HG02678 (cell line): ENCODE measurements around the gene PELI2.

ENCODE experiments used
- ATAC-seq: cut with Tn5 transposase; IDR thresholded peaks from one replicate; pipeline ENCODE4 v1.9.1; 2021; ENCODE audit warnings: mild to moderate bottlenecking, moderate library complexity; ENCODE audit not compliant: unreplicated experiment

Gene PELI2

GRCh38 chr14:56170877-56171422 lies 52.7 kb downstream of the PELI2 start:
- no peak for ATAC-seq

GRCh38 chr14:56172074-56172473 lies 53.9 kb downstream of the PELI2 start:
- no peak for ATAC-seq

GRCh38 chr14:56172571-56172971 lies 54.4 kb downstream of the PELI2 start:
- ATAC-seq = no peak

GRCh38 chr14:56173365-56173922 lies 55.2 kb downstream of the PELI2 start:
- no peak for ATAC-seq

- ATAC-seq = no peak
Observed at GRCh38 chr14:56175773-56176172, 57.6 kb downstream of the PELI2 start.

- ATAC-seq = no peak
Observed at GRCh38 chr14:56176530-56176929, 58.3 kb downstream of the PELI2 start.

GRCh38 chr14:56177036-56177435 lies 58.8 kb downstream of the PELI2 start:
- ATAC-seq = no peak

- no peak for ATAC-seq
Observed at GRCh38 chr14:56180754-56181542, 62.7 kb downstream of the PELI2 start.

GRCh38 chr14:56181681-56182085 lies 63.5 kb downstream of the PELI2 start:
- ATAC-seq = no peak

DNA sequence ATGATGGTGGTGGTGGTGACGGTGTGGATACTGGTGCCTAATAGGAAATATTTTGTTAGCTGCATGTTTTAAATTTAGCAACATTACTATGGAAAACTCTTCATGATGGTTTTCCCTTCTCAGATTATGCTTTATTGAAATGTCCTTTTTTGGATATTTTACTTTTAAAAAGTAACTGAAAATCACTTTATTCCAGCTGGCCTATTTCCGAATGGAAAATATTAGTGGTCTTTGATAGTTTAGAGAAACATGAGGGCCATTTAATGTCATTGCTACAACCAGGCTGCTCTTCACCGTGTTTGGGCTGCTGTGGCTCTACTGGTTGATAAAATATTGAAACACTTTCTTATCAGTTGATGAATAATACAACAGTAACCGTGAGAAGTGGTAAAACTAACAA lies 64.2 kb downstream of the PELI2 start:
- no peak for ATAC-seq

GRCh38 chr14:56183631-56184157 lies 65.5 kb downstream of the PELI2 start:
- ATAC-seq = no peak

DNA sequence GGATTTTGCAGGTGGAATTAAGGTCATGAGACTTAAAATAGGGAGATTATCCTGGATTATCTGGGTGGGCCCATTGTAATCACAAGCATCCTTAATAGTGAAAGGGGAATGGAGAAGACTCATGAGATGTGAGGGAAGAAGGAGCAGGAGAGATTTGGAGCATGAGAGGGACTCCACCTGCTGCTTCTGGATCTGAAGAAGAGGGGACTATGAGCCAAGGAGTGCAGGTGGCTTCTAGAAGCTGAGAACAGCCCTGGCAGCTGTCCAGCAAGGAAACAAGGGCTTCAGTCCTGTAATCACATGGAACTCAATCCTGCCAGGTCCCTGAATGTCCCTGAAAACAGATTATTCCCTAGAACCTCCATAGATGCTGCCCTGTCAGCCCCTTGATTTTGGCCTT lies 67.8 kb downstream of the PELI2 start:
- no peak for ATAC-seq

DNA sequence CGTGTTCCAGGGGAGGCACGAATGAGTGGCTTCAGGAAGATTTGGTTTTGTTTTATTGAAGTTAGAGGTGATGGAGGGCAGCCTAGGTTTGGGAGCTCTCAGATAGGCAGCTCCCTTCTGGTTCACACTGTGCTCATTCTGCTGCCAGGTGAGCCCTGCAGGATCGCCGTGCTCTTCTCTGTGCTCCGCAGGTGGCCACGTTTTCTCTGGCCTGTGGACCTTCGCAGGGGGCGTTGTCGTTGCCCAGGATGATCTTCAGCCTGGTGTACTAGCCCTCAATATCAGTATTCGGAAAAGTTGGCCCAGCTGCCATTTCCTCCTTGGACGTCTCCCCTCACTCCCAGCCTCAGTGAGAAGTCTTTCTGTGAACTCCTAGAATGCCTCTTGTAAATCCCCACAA lies 69.5 kb downstream of the PELI2 start:
- ATAC-seq = no peak

GRCh38 chr14:56189307-56189706 lies 71.1 kb downstream of the PELI2 start:
- ATAC-seq = no peak

GRCh38 chr14:56193347-56193746 lies 75.1 kb downstream of the PELI2 start:
- no peak for ATAC-seq

GRCh38 chr14:56194042-56194441 lies 75.8 kb downstream of the PELI2 start:
- no peak for ATAC-seq

DNA sequence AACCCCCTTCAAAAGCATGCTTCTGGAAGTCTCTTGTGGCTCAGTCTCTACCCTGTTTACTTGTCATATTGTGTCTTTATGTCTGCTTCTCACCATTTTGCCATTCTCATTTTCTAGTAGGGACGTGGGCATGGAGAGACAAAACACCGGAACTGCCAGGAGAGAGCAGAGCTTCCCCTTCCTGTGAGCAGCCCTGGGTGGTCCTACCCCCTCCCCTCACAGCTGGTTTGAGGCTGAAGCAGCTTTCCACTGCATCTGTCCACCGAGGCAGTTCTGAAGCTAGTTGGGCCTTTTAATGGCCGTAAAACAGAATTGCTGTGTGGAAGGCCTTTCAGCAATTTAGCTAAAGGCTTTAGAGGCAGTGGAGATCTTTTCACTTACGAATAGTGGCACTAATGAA lies 77.0 kb downstream of the PELI2 start:
- no peak for ATAC-seq

- peak; percentile 83 for ATAC-seq
Observed at GRCh38 chr14:56195704-56196103, 77.5 kb downstream of the PELI2 start.

- ATAC-seq = no peak
Observed at GRCh38 chr14:56196274-56196673, 78.1 kb downstream of the PELI2 start.

DNA sequence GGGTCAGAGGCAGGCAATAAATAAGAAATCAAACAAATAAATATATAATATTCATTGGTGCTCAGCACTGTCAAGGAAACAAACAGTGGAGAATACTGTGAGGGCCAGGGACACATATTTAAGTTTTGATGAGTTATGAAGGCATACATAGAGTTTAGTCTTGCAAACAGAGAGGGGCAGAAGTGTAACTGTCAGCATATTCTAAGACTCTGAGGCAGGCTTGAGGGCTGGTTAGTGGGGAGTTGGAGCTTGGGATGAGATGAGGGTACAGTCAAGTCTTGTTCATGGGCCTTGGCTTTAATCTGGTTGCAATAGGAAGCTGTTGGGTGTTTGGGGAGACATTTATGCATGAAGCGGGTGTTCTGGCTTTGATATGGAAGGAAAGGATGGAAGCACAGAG lies 78.9 kb downstream of the PELI2 start:
- no peak for ATAC-seq

DNA sequence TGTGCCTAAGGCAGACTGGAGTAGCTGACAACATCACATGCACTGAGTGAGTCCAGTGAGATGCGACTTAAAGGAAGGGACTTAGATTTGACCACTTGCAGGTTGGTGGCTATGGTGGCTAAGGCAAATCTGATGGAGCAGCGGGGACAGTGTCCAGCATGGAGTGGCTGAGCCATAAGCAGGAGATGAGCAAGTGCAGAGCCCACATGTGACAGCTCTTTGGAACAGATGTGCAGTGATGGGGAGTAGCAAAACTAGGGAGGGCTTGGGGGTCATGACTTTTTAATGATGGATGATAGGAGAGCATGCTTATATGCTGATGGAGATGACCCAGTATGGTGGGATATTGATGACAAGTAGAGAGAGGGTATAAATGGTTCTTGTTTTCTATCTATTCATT lies 80.2 kb downstream of the PELI2 start:
- no peak for ATAC-seq
